Measurements from ENCODE around the gene PLA2G12A. TPM values are rescaled to one million over a fixed set of nuclear protein-coding genes. Genes with fewer than 3 reads are reported as not detected.

The PLA2G12A gene
- total RNA-seq, 1 donor from 2014 or later: 43.4 TPM

- no peak for DNase-seq (ENCODE audit: low spot score)
- no peak for TF ChIP-seq CTCF (IDR thresholded peaks at IDR 0.05)
- H3K4me3 Mint-ChIP-seq (ENCODE audit: unreplicated experiment): no peak overlapping the region
Observed at GRCh38 chr4:109735566-109736365, 5.9 kb upstream of the PLA2G12A start.

DNA sequence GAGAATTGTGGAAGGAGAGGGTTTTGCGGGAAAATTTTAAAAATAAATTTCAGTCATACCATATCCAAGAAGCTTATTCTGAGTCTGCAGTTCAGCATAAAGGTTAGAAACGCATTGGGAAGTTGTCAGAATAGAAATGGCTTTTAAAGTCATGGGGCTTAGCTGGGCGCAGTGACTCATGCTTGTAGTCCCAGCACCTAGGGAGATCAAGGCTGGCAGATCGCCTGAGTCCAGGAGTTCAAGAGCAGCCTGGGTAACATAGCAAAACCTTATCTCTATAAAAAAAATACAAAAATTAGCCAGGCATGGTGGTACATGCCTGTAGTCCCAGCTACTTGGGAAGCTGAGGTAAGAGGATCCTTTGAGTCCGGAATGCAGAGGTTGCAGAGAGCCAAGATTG, 3.9 kb upstream of the PLA2G12A start:
- no peak for TF ChIP-seq CTCF (IDR thresholded peaks at IDR 0.05)
- DNase-seq (ENCODE audit: low spot score): no peak
- Mint-ChIP-seq H3K4me1 (ENCODE audit: low read depth) (peaks cover 24% of the 10 kb centered on the region), H3K9me3 (ENCODE audit: low read depth) (no peaks in the 10 kb centered on the region), H3K27ac (ENCODE audit: unreplicated experiment) (no peak overlapping the region), H3K4me3 (ENCODE audit: unreplicated experiment) (no peak overlapping the region), H3K27me3 (ENCODE audit: low read depth) (no peaks in the 10 kb centered on the region), H3K36me3 (ENCODE audit: low read depth) (no peaks in the 10 kb centered on the region)

More at GRCh38 chr4:109735566-109736365, 5.9 kb upstream of the PLA2G12A start:
- Mint-ChIP-seq H3K9me3 (ENCODE audit: low read depth) (no peaks in the 10 kb centered on the region), H3K4me1 (ENCODE audit: low read depth) (peaks cover 12% of the 10 kb centered on the region), H3K36me3 (ENCODE audit: low read depth) (no peaks in the 10 kb centered on the region), H3K27ac (ENCODE audit: unreplicated experiment) (peak overlapping the region; percentile 64), H3K27me3 (ENCODE audit: low read depth) (peaks cover 3% of the 10 kb centered on the region)

GRCh38 chr4:109730619-109731545, 1.0 kb upstream of the PLA2G12A start:
- TF ChIP-seq CTCF (IDR thresholded peaks at IDR 0.05): no peak

DNA sequence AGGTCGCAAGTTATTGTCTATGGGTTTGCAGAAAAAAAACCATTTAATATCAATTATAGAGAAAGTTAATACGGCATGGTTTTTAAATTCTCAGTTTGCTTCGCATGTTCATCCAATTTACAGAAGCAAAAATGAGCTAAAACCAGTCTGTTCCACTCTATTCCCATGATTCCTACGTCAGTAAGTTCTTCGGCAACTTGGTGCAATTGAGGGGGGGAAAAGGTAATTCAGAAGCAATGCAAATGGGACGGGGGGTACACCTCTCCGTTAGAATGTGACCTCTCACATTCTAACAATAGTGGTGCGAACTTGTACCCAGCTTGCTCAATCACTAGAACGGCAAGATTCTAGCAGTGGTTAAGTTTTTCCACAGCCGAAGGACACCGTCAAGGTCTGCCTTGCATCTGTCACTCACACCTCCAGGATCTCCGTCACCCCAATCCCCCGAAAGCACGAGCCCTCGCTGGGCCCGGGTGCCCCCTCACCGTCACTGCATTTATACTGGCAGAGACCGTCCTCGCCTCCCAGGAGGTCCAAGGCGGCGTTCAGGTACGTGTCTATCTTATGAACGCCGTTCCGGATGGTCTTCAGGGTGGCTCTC, 653 bp downstream of the PLA2G12A start:
- Mint-ChIP-seq H3K36me3 (ENCODE audit: low read depth) (peaks cover 2% of the 10 kb centered on the region), H3K4me3 (ENCODE audit: unreplicated experiment) (peak overlapping the region; percentile 88), H3K27ac (ENCODE audit: unreplicated experiment) (peak overlapping the region; percentile 85), H3K4me1 (ENCODE audit: low read depth) (peaks cover 21% of the 10 kb centered on the region), H3K27me3 (ENCODE audit: low read depth) (no peaks in the 10 kb centered on the region), H3K9me3 (ENCODE audit: low read depth) (no peaks in the 10 kb centered on the region)
- DNase-seq (ENCODE audit: low spot score): no peak
- no peak for TF ChIP-seq CTCF (IDR thresholded peaks at IDR 0.05)

More at GRCh38 chr4:109730619-109731545, 1.0 kb upstream of the PLA2G12A start:
- Mint-ChIP-seq H3K27me3 (ENCODE audit: low read depth) (no peaks in the 10 kb centered on the region), H3K27ac (ENCODE audit: unreplicated experiment) (peak overlapping the region; percentile 93), H3K4me3 (ENCODE audit: unreplicated experiment) (peak overlapping the region; percentile 86), H3K4me1 (ENCODE audit: low read depth) (peaks cover 26% of the 10 kb centered on the region), H3K36me3 (ENCODE audit: low read depth) (peaks cover under 1% of the 10 kb centered on the region), H3K9me3 (ENCODE audit: low read depth) (no peaks in the 10 kb centered on the region)
- no peak for DNase-seq (ENCODE audit: low spot score)

DNA sequence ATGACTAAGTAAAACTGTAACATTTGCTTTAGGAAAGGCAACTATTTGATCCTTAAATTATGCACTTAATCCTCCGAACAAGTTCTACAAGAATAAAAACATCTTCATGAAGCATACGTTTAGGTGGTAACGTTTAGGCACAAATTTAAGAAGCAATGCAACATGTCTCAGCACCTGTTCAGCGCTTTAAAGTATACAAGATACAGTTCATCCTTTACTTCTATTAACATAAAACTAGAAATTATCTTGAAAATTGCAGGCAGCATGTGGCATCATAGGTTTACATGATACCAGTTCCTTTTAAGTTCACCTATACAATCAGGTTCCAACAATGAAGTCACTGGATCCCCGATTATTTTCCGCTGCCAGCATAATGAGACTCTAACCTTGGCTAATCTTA, 1.5 kb downstream of the PLA2G12A start:
- H3K4me3 Mint-ChIP-seq (ENCODE audit: unreplicated experiment): peak overlapping the region; percentile 88
- no peak for TF ChIP-seq CTCF (IDR thresholded peaks at IDR 0.05)
- H3K36me3 Mint-ChIP-seq (ENCODE audit: low read depth): peaks cover 2% of the 10 kb centered on the region
- no peak for DNase-seq (ENCODE audit: low spot score)
- no peaks in the 10 kb centered on the region for H3K9me3 Mint-ChIP-seq (ENCODE audit: low read depth)
- H3K27me3 Mint-ChIP-seq (ENCODE audit: low read depth): no peaks in the 10 kb centered on the region
- peaks cover 21% of the 10 kb centered on the region for H3K4me1 Mint-ChIP-seq (ENCODE audit: low read depth)
- peak overlapping the region; percentile 68 for H3K27ac Mint-ChIP-seq (ENCODE audit: unreplicated experiment)
